Measurements from ENCODE around the gene TMEM203.
A peak's percentile ranks its signal among the peaks of the same experiment; 100 is the strongest.
"Not testable (repeated sequence)": the region's sequence is repeated elsewhere in the genome, so short reads cannot be mapped to it uniquely, and the experiment has no call there.

TMEM203 gene

GRCh38 chr9:137242269-137243203, 37.1 kb upstream of the TMEM203 start:
- peak overlapping the region; percentile 85 for H3K4me3 ChIP-seq (ENCODE audit: low read depth, low read length)
- no peak for DNase-seq (ENCODE audit: low read depth)

- no peak for DNase-seq (ENCODE audit: low read depth)
- H3K4me3 ChIP-seq (ENCODE audit: low read depth, low read length): peak overlapping the region; percentile 85
These were observed 36.2 kb upstream of the TMEM203 start for GRCh38 chr9:137241490-137242268.

- peak within 1 kb of the TSS; percentile 85 for H3K4me3 ChIP-seq (ENCODE audit: low read depth, low read length)
- peak; percentile 100 for DNase-seq (ENCODE audit: low read depth)
These were observed 35.5 kb upstream of the TMEM203 start, which contains the start of gene TUBB4B for GRCh38 chr9:137240841-137241489. Gene TUBB4B, plus strand, starts transcription at chr9:137241287. Its CDS starts 74 bp downstream, at chr9:137241361.

GRCh38 chr9:137240318-137240840, 34.9 kb upstream of the TMEM203 start:
- H3K4me3 ChIP-seq (ENCODE audit: low read depth, low read length): peak overlapping the region; percentile 71
- DNase-seq (ENCODE audit: low read depth): no peak

GRCh38 chr9:137239541-137240200, 34.2 kb upstream of the TMEM203 start:
- H3K4me3 ChIP-seq (ENCODE audit: low read depth, low read length): peak overlapping the region; percentile 71
- not testable (repeated sequence) for DNase-seq (ENCODE audit: low read depth)

- no peak for DNase-seq (ENCODE audit: low read depth)
- no peak overlapping the region for H3K4me3 ChIP-seq (ENCODE audit: low read depth, low read length)
These were observed 32.6 kb upstream of the TMEM203 start for GRCh38 chr9:137237759-137238726.

- no peak for DNase-seq (ENCODE audit: low read depth)
- no peak overlapping the region for H3K4me3 ChIP-seq (ENCODE audit: low read depth, low read length)
These were observed 31.5 kb upstream of the TMEM203 start for GRCh38 chr9:137236936-137237421.

GRCh38 chr9:137236238-137236935, 30.9 kb upstream of the TMEM203 start:
- DNase-seq (ENCODE audit: low read depth): no peak
- no peak overlapping the region for H3K4me3 ChIP-seq (ENCODE audit: low read depth, low read length)

- no peak for DNase-seq (ENCODE audit: low read depth)
- H3K4me3 ChIP-seq (ENCODE audit: low read depth, low read length): no peak overlapping the region
These were observed 30.2 kb upstream of the TMEM203 start for GRCh38 chr9:137235424-137236237.

GRCh38 chr9:137234758-137235423, 29.4 kb upstream of the TMEM203 start:
- no peak for DNase-seq (ENCODE audit: low read depth)
- no peak overlapping the region for H3K4me3 ChIP-seq (ENCODE audit: low read depth, low read length)

GRCh38 chr9:137234055-137234697, 28.7 kb upstream of the TMEM203 start:
- DNase-seq (ENCODE audit: low read depth): no peak
- no peak overlapping the region for H3K4me3 ChIP-seq (ENCODE audit: low read depth, low read length)

- no peak for DNase-seq (ENCODE audit: low read depth)
- no peak overlapping the region for H3K4me3 ChIP-seq (ENCODE audit: low read depth, low read length)
These were observed 27.9 kb upstream of the TMEM203 start for GRCh38 chr9:137233143-137233980.

GRCh38 chr9:137232510-137232909, 27.1 kb upstream of the TMEM203 start:
- no peak for DNase-seq (ENCODE audit: low read depth)
- H3K4me3 ChIP-seq (ENCODE audit: low read depth, low read length): no peak overlapping the region

GRCh38 chr9:137232101-137232500, 26.7 kb upstream of the TMEM203 start:
- DNase-seq (ENCODE audit: low read depth): no peak
- H3K4me3 ChIP-seq (ENCODE audit: low read depth, low read length): no peak overlapping the region
